HEK293 (cell line): ENCODE data around the gene BAIAP2.

ENCODE experiments used
- GLIS1 ChIP-seq: fragments of 450-650 bp; formaldehyde crosslinking; IDR thresholded peaks from 2 replicates; pipeline ENCODE4 v1.5.1; 2016; ENCODE audit warnings: missing biosample characterization, missing genetic modification characterization
- PATZ1 ChIP-seq: fragments of 450-650 bp; formaldehyde crosslinking; IDR thresholded peaks from 2 replicates; pipeline ENCODE4 v1.5.1; 2016; ENCODE audit warnings: missing biosample characterization, missing genetic modification characterization
- PRDM10 ChIP-seq: fragments of 450-650 bp; formaldehyde crosslinking; IDR thresholded peaks from 2 replicates; pipeline ENCODE4 v1.5.1; 2016; ENCODE audit warnings: missing biosample characterization, missing genetic modification characterization
- YY1 ChIP-seq: fragments of 450-650 bp; formaldehyde crosslinking; IDR thresholded peaks from 2 replicates; pipeline ENCODE4 v1.5.1; 2018; ENCODE audit warnings: missing biosample characterization, missing genetic modification characterization
- ZBTB26 ChIP-seq: fragments of 450-650 bp; formaldehyde crosslinking; optimal IDR thresholded peaks from 2 replicates; pipeline ENCODE3; 2016; ENCODE audit warnings: missing biosample characterization, mild to moderate bottlenecking, missing genetic modification characterization
- ZNF202 ChIP-seq: fragments of 450-650 bp; formaldehyde crosslinking; IDR thresholded peaks from 2 replicates; pipeline ENCODE4 v1.5.1; 2016; ENCODE audit warnings: missing biosample characterization, missing genetic modification characterization, borderline replicate concordance
- ZNF626 ChIP-seq: fragments of 450-650 bp; sonication (Bioruptor Pico); formaldehyde crosslinking; IDR thresholded peaks from 2 replicates; pipeline ENCODE4 v1.5.1; 2018; ENCODE audit warnings: missing biosample characterization, missing genetic modification characterization, inconsistent platforms

- TF ChIP-seq ZBTB26 (tag by site-specific recombination) = no peak
- no peak for TF ChIP-seq PATZ1
- TF ChIP-seq PRDM10 (tag by site-specific recombination) = no peak
- TF ChIP-seq GLIS1 (tag by site-specific recombination) = no peak
- TF ChIP-seq YY1 = no peak
- no peak for TF ChIP-seq ZNF202 (tag by site-specific recombination)
- TF ChIP-seq ZNF626 (tag by site-specific recombination) = no peak
These were observed 120.0 kb downstream of the BAIAP2 start for GRCh38 chr17:81154961-81155360.
